PFSK-1 (cell line): ENCODE results near the gene ABHD12.

Experiments used
- FOXP2 ChIP-seq: optimal IDR thresholded peaks from 2 replicates; pipeline ENCODE3; 2011; ENCODE audit warnings: borderline replicate concordance, control low read depth, inconsistent platforms; ENCODE audit not compliant: insufficient read depth; ENCODE audit errors: extremely low read length, extremely low read depth
- POLR2AphosphoS5 ChIP-seq: IDR thresholded peaks from 2 replicates; pipeline ENCODE4 v1.6.1; 2012; ENCODE audit warnings: low read depth, mild to moderate bottlenecking, control low read depth, low read length, moderate library complexity
- REST ChIP-seq, 2 experiments: IDR thresholded peaks; 2 replicates each; pipeline versions ENCODE4 v1.6.1 to v1.8.0; 2011 to 2012; ENCODE audit warnings: low read depth in 2 of 2, low read length in 2 of 2, control low read depth in 1 of 2, inconsistent platforms in 1 of 2, mild to moderate bottlenecking in 1 of 2, moderate library complexity in 1 of 2; ENCODE audit not compliant: insufficient read depth in 1 of 2
- SIN3A ChIP-seq: IDR thresholded peaks from 2 replicates; pipeline ENCODE4 v1.6.1; 2012; ENCODE audit warnings: mild to moderate bottlenecking, low read length, moderate library complexity, borderline replicate concordance; ENCODE audit not compliant: insufficient read depth
- TAF1 ChIP-seq: IDR thresholded peaks from 2 replicates; pipeline ENCODE4 v1.6.1; 2012; ENCODE audit warnings: low read length, control low read depth, borderline replicate concordance; ENCODE audit not compliant: insufficient read depth

Gene ABHD12

DNA sequence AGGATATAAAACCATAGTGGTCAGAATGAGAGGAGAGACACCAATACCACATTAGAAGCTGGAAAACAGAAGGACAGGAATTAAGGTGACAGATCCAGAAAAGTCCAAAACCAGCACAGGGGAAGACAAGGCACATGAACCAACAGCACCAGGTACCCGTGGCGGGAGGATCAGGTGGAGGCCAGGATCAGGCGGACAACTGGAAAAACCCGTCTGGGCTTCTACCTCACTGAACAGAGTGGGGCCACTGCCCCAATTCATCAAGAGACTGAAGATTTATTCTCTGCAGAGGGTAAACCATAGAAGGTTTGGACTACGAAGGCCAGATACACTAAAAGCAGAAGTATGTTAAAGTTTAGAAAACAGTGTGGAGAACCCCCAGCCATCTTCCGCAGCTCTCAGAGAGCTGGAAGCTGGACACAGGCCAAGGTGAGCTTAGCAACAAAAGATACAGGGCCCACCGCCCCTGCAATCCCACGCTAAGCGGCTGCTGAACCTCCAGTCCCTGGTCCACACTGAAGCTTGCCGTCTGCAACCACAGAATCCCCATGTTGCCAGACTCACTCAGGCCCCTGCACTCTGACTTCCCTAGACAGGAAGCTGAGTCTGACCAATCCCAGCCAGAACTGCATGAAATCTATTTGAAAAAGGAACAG is 29.9 kb downstream of the ABHD12 start:
- TF ChIP-seq FOXP2 (no peak), REST (IDR thresholded peaks at IDR 0.05; ENCODE audit: insufficient read depth in 1 of 2, low read depth in 2 of 2, low read length in 2 of 2) (no peak), TAF1 (no peak), SIN3A (no peak), POLR2AphosphoS5 (no peak)

DNA sequence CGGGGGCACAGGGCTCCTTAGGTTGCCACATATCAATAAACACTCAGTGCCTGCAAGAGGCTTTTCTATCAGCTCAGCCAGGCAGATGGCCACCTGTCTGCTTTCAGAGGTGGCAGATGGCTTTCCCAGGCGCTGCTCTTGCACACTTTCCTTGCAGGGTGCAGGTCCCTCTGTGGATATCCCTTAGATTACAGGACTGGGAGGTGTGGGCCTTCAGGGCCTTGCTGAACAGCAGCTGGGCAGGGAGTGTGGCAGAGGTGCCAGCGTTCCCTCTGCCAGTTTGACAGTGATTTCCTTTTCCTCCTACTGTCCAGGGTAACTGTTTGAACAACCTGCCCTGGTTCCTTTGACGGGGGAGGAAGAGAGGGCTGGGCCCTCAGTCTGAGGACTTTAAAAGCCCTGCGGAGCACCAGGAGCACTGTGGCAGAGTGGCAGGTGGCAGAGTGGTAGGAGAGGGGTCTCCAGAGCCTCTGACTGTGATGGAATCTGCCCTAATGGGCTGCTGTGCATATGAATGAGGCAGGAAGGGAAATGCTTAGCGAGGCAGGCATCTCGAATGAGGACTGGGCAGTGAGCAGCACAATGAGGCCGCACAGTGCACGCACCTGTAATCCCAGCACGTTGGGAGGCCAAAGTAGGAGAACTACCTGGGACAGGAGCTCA is 34.2 kb downstream of the ABHD12 start:
- no peak for TF ChIP-seq REST (IDR thresholded peaks at IDR 0.05; ENCODE audit: insufficient read depth in 1 of 2, low read depth in 2 of 2, low read length in 2 of 2)
- TF ChIP-seq FOXP2, result no peak
- TF ChIP-seq SIN3A, result no peak
- TF ChIP-seq POLR2AphosphoS5, result no peak
- no peak for TF ChIP-seq TAF1

DNA sequence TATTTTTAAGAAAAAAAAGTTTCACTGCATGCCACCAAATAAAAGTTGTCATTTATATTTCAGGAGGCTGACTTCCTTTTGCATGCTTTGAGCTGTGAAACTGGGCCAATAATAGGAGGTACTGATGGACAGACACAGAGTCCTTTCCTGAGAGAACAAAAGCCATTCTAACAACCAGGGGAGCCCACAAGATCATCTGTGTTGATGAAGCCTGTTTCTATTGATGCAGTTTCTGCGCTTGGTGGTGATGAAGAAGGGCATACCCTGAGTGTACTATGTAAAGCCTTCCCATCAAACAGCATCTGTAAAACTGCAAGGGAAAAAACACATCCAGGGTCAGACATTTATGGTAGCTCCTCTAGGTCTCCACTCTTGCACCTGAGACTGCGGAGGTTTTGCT is 34.8 kb downstream of the ABHD12 start:
- TF ChIP-seq FOXP2, result no peak
- TF ChIP-seq REST (IDR thresholded peaks at IDR 0.05; ENCODE audit: insufficient read depth in 1 of 2, low read depth in 2 of 2, low read length in 2 of 2), result no peak
- TF ChIP-seq SIN3A, result no peak
- no peak for TF ChIP-seq POLR2AphosphoS5
- no peak for TF ChIP-seq TAF1

- TF ChIP-seq SIN3A (no peak), REST (IDR thresholded peaks at IDR 0.05; ENCODE audit: insufficient read depth in 1 of 2, low read depth in 2 of 2, low read length in 2 of 2) (no peak)
These were observed 35.5 kb downstream of the ABHD12 start for GRCh38 chr20:25355011-25355595.
